GM18505 (cell line): Measurements from ENCODE around the gene CFAP298.

Source experiments
- ATAC-seq: cut with Tn5 transposase; IDR thresholded peaks from one replicate; pipeline ENCODE4 v1.9.1; 2021; ENCODE audit not compliant: unreplicated experiment
- POLR2A ChIP-seq: IDR thresholded peaks from 4 replicates; pipeline ENCODE4 v1.6.1; 2011; ENCODE audit warnings: borderline replicate concordance; ENCODE audit not compliant: insufficient read depth, insufficient read length; ENCODE audit errors: extremely low read depth

The CFAP298 gene

DNA sequence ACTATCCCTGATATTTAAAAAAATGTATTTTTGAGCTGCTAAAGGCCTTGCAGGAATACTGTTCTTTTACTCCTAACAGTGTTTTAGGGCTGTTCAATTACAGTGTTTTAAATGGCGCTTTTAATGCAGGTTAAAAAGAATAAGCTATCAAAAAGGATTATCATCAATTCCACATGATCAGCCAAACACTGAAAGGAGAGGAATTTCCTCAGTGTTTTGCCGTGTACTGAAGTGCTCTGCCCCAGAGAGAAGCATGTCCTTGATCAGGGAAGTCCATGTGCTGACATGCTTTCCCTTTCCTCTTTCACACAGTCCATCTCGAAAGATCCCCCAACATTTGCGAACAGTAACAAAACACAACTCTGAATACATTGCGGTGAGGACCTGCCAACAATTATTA lies 3.3 kb downstream of the CFAP298 start:
- ATAC-seq: no peak
- no peak for TF ChIP-seq POLR2A

- ATAC-seq: no peak
- TF ChIP-seq POLR2A: no peak
Observed at GRCh38 chr21:32605469-32605868, 6.7 kb downstream of the CFAP298 start.

GRCh38 chr21:32604464-32604863 lies 7.7 kb downstream of the CFAP298 start:
- TF ChIP-seq POLR2A: no peak
- no peak for ATAC-seq

GRCh38 chr21:32603131-32603530 lies 9.0 kb downstream of the CFAP298 start:
- no peak for ATAC-seq
- no peak for TF ChIP-seq POLR2A

DNA sequence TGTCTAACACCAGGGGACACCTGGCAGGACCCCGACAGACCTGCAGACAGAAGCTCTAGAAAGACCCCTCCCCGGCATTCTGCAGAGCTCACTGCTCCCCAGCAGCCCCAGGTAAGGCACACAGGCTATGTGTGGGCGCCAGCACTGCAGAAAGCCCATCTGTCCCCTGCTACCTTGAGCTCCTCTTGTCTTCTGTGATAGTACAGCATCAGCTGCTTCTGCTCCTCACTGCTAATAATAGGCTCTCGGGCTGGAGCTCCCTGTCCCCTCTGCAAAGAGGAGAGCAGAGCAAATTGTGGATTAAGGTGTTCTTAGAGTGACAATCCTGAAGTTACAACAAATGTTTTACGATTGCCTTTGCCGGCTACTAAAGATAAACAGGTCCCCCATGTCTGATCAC lies 10.1 kb downstream of the CFAP298 start:
- TF ChIP-seq POLR2A: no peak
- ATAC-seq: no peak

GRCh38 chr21:32599526-32599925 lies 12.7 kb downstream of the CFAP298 start:
- ATAC-seq: no peak
- TF ChIP-seq POLR2A: no peak

- no peak for ATAC-seq
- TF ChIP-seq POLR2A: no peak
Observed at GRCh38 chr21:32599091-32599490, 13.1 kb downstream of the CFAP298 start.

DNA sequence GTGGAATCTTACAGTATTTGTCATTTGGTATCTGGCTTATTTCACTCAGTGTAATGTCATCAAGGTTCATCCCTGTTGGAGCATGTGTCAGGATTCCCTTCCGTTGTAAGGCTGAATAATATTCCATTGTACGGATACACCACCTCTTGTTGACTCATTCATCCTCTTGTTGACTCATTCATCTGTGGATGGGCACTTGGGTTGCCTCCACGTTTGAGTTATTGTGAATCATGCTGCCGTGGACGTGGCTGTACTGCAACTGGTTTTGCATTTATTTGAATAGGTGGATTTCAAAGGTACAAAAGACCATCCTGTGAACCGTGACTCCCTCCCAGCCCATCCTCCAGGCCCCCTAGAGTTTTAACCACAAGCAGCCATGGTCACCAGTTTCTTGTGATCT lies 15.0 kb downstream of the CFAP298 start:
- TF ChIP-seq POLR2A: no peak
- no peak for ATAC-seq

DNA sequence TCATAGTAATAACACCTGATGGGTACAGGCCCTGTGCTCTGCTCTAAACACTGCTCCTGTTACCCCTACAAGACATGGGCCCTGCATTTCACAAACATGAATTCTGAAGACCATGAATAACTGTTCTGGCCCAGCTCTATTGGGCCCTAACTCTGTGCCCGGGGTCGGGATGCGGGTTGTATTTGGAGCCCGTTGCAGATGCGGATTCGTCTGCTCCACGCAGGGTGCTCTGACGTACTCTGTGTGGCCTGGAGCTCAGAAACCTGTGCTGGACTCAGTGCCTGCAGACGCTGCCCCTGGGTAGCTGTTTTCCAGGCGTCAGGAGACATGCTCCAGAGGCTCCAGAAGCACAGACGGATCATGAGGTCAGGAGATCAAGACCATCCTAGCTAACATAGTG lies 16.7 kb downstream of the CFAP298 start:
- TF ChIP-seq POLR2A: no peak

DNA sequence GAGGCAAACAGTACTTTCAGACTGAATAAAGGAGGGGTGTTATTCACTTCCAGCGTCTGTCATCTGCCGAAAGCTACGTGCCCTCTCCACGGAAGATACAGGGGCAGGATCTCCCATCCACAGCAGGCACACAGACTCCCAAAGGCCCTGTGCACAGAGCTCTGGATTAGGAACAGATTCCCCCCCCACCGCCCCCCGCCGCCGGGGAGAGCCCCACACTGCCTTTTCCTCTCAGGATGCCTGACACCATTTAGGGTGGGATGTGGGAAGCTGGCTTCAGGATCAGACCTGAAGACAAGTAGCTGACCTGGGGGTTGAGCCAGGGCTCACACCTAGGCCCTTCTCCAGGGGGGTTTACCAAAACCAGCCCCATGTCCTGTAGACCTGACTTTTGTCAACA lies 18.5 kb downstream of the CFAP298 start:
- TF ChIP-seq POLR2A: no peak
- no peak for ATAC-seq

More for the DNA sequence above, 16.7 kb downstream of the CFAP298 start:
- ATAC-seq: no peak

- no peak for ATAC-seq
- TF ChIP-seq POLR2A: no peak
Observed at GRCh38 chr21:32592929-32593502, 19.2 kb downstream of the CFAP298 start.

GRCh38 chr21:32590130-32590529 lies 22.0 kb downstream of the CFAP298 start:
- TF ChIP-seq POLR2A: no peak
- no peak for ATAC-seq

DNA sequence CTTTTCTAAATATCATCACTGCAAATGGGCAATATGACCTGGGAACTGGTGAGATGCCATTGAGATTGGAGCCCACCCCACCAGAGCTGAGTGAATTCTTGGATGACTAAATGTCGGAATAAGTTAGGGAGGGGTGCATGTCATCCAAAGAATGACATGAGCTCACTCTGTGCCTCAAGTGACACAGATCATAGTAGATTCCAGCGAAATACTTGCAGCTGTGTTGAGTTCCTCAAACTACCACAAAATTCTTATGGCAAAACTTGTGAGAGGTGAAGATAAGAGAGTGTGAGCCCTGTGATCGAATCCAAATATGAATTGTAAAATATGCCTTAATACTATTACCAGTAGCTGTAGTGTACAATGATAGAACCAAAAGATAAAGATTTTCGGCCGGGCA lies 24.5 kb downstream of the CFAP298 start:
- no peak for TF ChIP-seq POLR2A
- no peak for ATAC-seq

DNA sequence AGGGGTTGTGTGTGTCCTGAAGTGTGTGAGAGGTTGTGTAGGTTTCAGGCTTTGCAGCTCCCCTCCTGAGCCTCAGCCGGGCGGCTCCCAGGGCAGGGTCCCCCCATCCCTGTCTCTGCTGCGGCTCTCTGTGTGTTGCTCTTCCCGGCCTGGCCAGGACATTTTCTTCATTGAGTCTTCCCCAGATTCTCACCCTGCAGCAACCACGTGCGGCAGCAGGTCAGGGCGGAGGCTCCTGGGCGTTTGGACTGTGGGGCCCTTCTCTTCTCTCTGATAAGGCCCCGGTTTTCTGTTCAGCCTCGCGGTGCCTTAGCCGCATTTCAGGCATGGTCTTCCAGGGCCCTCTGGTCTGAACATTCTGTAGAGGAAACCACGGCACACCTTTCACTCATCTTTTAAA lies 25.1 kb downstream of the CFAP298 start:
- TF ChIP-seq POLR2A: no peak
- no peak for ATAC-seq

DNA sequence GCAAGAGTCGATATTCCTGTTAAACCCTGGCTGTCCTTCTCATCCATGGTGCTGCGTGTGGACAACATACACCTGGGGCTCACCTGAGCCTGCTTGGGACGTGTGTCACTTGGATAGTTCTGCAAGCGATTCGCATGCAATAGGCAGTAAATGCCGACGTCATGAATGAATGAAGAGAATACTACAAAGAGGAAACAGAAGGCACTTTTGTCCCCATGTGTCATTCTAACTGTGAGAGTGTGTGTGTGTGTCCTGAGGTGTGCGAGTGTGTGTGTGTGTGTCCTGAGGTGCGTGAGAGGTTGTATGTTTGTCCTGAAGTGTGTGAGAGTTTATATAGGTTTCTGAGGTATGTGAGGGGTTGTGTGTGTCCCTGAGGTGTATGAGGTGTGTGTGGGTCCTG lies 26.2 kb downstream of the CFAP298 start:
- no peak for ATAC-seq

More for the DNA sequence above, 26.2 kb downstream of the CFAP298 start:
- no peak for TF ChIP-seq POLR2A
